Left ventricle myocardium inferior (tissue), 1 donor: ENCODE results near the gene CPD. TPM values are rescaled to one million over a fixed set of nuclear protein-coding genes. Genes with fewer than 3 reads are reported as not detected.

Experiments used
- DNase-seq: peaks from one replicate; pipeline ENCODE4 v3.0.0-alpha.2; 2020
- H3K27ac ChIP-seq: fragments of 200-600 bp; replicated peaks from 2 replicates; pipeline ENCODE4 v1.8.0; 2021
- H3K27me3 ChIP-seq: fragments of 200-600 bp; 2 replicates; pipeline ENCODE4 v1.8.0; 2021; ENCODE audit warnings: low read depth
- H3K36me3 ChIP-seq: fragments of 200-600 bp; 2 replicates; pipeline ENCODE4 v1.8.0; 2021
- H3K4me1 ChIP-seq: fragments of 200-600 bp; 2 replicates; pipeline ENCODE4 v1.8.0; 2021
- H3K4me3 ChIP-seq: fragments of 200-600 bp; 2 replicates; pipeline ENCODE4 v1.8.0; 2021; ENCODE audit warnings: mild to moderate bottlenecking, moderate library complexity
- H3K9me3 ChIP-seq: fragments of 200-600 bp; replicated peaks from 2 replicates; pipeline ENCODE4 v1.8.0; 2021
- CTCF ChIP-seq: fragments of 200-600 bp; IDR thresholded peaks from 2 replicates; pipeline ENCODE4 v1.8.0; 2021; ENCODE audit warnings: antibody characterized with exemption, mild to moderate bottlenecking, borderline replicate concordance
- intact Hi-C: fragments of 100-400 bp; cut with micrococcal nuclease; formaldehyde crosslinking; loops from one replicate; pipeline ENCODE4 v1.11.0; 2022
- total RNA-seq: library from RNA; stranded (reverse); fragmentation: NEBNext Ultra II Directional; extraction: Animal tissue kit (Norgen Biotek cat#: 25700); gene quantifications from one replicate; pipeline ENCODE4 v1.2.1, GENCODE V29; 2021
- donor health status: DM: no; HTN: yes; CAD: no; lungs with severe emphysema.

CPD gene
- total RNA-seq, 1 donor from 2014 or later, result 19.3 TPM

- H3K27ac ChIP-seq, result no peak overlapping the region
- no peaks in the 10 kb centered on the region for H3K27me3 ChIP-seq
- H3K36me3 ChIP-seq, result peaks cover 57% of the 10 kb centered on the region
- intact Hi-C loops, result no loop called here
- H3K9me3 ChIP-seq, result no peaks in the 10 kb centered on the region
- TF ChIP-seq CTCF, result no peak
- no peak for DNase-seq
- H3K4me3 ChIP-seq, result no peak overlapping the region
- peaks cover 11% of the 10 kb centered on the region for H3K4me1 ChIP-seq
Measured at GRCh38 chr17:30505868-30506417, 127.2 kb downstream of the CPD start.

GRCh38 chr17:30506481-30506880, 127.8 kb downstream of the CPD start:
- Histone ChIP-seq H3K4me1 (peaks cover 11% of the 10 kb centered on the region), H3K36me3 (peaks cover 54% of the 10 kb centered on the region)
- no peak for DNase-seq

GRCh38 chr17:30513346-30513745, 134.6 kb downstream of the CPD start:
- intact Hi-C loops, result no loop called here
- no peak for DNase-seq

More at GRCh38 chr17:30506481-30506880, 127.8 kb downstream of the CPD start:
- no peaks in the 10 kb centered on the region for H3K9me3 ChIP-seq
- intact Hi-C loops, result no loop called here
- no peak overlapping the region for H3K27ac ChIP-seq
- no peak for TF ChIP-seq CTCF
- no peak overlapping the region for H3K4me3 ChIP-seq
- H3K27me3 ChIP-seq, result no peaks in the 10 kb centered on the region

GRCh38 chr17:30514895-30515596, 136.3 kb downstream of the CPD start:
- intact Hi-C loops, result no loop called here
- no peak for TF ChIP-seq CTCF

More at GRCh38 chr17:30513346-30513745, 134.6 kb downstream of the CPD start:
- H3K27ac ChIP-seq, result no peak overlapping the region
- H3K9me3 ChIP-seq, result no peaks in the 10 kb centered on the region
- no peaks in the 10 kb centered on the region for H3K27me3 ChIP-seq
- H3K4me3 ChIP-seq, result no peak overlapping the region
- peaks cover 13% of the 10 kb centered on the region for H3K4me1 ChIP-seq
- TF ChIP-seq CTCF, result no peak
- H3K36me3 ChIP-seq, result peaks cover 48% of the 10 kb centered on the region

GRCh38 chr17:30517786-30518185, 139.1 kb downstream of the CPD start:
- Histone ChIP-seq H3K4me1 (peaks cover 35% of the 10 kb centered on the region), H3K36me3 (peaks cover 68% of the 10 kb centered on the region), H3K27ac (no peak overlapping the region), H3K27me3 (no peaks in the 10 kb centered on the region), H3K9me3 (no peaks in the 10 kb centered on the region), H3K4me3 (no peak overlapping the region)
- TF ChIP-seq CTCF, result no peak
- no peak for DNase-seq
- intact Hi-C loops, result no loop called here

More at GRCh38 chr17:30514895-30515596, 136.3 kb downstream of the CPD start:
- DNase-seq, result no peak
- Histone ChIP-seq H3K4me1 (peaks cover 23% of the 10 kb centered on the region), H3K36me3 (peaks cover 57% of the 10 kb centered on the region), H3K9me3 (no peaks in the 10 kb centered on the region), H3K4me3 (no peak overlapping the region), H3K27me3 (no peaks in the 10 kb centered on the region), H3K27ac (no peak overlapping the region)
